SW 1271 (cell line): Measurements from ENCODE around the gene C16orf89.
A peak's percentile ranks its signal among the peaks of the same experiment; 100 is the strongest.

Experiments
- DNase-seq, 2 experiments: peaks; one replicate each; lab custom pipeline; 2025; lab: John Stamatoyannopoulos, UW

C16orf89 gene

DNA sequence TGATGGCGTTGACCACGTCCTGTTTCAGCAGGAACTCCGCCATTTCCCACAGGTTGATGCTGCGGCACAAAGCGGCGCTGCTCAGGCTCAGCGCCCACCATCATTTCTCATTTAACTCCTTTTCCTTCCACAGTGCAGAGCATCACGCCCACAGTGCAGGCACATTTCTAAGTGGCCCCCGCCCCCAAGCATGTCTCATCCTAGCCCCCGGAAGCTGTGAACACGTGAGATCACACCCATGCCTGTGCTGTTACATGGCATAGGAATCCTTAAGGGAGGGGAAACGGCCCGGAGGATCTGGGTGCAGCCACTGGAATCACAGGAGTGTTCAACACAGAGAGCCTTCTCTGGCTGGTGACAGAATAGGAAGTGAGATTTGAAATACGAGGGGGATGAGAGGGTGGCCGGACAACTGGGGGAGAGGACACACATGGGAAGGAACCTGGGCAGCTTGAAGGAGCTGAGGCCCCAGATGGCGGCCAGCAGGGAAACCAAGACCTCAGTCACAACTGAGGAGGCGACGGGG, 36.7 kb downstream of the C16orf89 start:
- no peak for DNase-seq

- DNase-seq: no peak
These were observed 38.1 kb downstream of the C16orf89 start for GRCh38 chr16:5027575-5028235.

DNA sequence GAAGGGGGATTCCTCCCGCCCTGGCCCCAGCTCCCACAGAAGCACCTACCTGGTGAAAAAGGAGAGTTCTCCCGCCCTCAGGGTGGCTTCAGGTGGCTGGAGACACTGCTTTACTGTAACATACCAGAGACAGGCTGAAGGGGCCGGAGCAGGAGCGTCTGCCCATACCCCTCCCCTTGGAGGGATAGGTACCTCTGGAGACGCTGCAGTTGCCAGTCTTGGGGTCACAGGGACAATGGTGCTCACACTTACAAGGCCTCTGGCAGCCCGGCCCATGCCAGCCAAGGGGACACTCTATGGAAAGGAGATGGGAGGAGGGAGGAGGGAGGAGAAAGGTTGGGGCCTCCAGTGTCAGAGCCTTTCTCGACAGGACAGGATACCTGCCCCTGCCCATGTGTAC, 38.7 kb downstream of the C16orf89 start:
- DNase-seq: no peak

DNA sequence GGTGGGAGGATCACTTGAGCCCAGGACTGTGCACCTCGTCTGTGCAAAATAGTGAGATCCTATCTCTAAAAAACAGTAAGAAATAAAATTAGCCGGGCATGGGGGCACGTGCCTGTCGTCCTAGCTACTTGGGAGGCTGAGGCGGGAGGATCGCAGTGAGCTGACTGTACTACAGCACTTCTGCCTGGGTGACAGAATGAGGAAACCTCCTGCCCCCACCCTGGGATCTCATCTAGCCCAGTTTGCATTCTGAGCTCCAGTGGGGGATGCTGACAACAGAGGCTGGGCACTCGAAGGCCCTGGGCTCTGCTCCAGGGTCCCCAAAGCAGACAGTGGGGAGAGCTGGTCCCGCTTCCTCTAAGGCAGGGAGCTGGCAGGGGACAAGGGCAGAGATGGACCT, 39.1 kb downstream of the C16orf89 start:
- DNase-seq: no peak

DNA sequence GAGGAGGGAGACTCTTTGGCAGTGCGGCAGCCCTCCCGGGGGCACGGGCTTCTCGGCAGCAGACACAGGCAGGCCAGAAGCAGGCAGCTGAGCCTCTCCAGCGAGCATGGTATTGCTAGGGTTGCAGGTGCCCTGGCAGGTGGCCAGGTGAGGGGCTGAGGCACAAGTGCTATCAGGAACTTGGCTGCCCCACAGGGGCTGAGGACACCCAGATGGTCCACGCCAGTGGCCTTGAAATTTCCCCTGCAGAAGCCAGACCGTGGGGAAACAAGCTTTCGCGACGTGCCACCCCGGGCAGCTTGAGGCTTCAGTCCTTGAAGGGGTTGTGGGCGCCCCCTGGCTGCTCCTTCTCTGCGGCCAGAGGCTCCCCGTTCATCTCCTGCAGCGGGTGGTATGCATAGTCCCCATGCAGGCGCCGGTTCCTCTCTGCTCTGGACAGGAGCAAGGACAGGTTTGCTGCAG, 40.6 kb downstream of the C16orf89 start:
- DNase-seq: no peak

DNA sequence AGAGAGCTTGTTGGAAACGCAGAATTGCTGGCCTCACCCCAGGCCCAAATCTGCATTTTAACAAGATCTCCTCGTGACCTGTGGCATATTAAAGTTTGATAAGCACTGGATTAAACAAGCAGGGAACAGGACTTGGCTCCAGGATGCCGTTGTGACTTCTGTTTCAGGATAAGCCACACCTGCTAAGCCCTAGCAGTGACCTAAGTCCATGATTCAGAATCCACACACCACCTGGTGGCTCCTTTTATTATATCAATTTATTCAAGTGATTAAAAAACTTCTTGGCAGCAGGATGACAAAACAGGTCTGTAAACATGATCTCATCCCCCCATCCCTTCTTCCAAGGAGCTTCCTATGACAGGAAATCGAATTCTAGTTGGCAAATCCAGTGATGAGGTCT, 41.1 kb downstream of the C16orf89 start:
- DNase-seq: peak in 1 of 2 experiments; percentile 50

GRCh38 chr16:5022521-5022920, 43.2 kb downstream of the C16orf89 start:
- DNase-seq: no peak

- no peak for DNase-seq
These were observed 45.2 kb downstream of the C16orf89 start for GRCh38 chr16:5020551-5020950.

GRCh38 chr16:5019775-5020174, 46.0 kb downstream of the C16orf89 start:
- DNase-seq: no peak

GRCh38 chr16:5018793-5019192, 47.0 kb downstream of the C16orf89 start:
- no peak for DNase-seq

DNA sequence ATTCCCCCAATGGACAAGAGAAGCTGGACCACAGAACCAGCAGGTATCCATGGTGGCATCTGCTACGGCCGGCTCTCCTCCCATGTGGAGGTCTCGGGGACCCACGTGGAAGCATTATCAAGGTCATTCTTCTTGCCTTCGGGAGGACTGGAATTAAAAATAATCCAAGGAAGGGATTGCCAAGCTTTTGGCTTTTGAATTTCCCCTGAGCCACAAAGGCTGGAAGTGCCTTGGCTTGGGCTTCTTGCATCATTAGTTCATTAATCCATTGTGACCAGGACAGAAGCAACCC, 48.1 kb downstream of the C16orf89 start:
- DNase-seq: no peak

DNA sequence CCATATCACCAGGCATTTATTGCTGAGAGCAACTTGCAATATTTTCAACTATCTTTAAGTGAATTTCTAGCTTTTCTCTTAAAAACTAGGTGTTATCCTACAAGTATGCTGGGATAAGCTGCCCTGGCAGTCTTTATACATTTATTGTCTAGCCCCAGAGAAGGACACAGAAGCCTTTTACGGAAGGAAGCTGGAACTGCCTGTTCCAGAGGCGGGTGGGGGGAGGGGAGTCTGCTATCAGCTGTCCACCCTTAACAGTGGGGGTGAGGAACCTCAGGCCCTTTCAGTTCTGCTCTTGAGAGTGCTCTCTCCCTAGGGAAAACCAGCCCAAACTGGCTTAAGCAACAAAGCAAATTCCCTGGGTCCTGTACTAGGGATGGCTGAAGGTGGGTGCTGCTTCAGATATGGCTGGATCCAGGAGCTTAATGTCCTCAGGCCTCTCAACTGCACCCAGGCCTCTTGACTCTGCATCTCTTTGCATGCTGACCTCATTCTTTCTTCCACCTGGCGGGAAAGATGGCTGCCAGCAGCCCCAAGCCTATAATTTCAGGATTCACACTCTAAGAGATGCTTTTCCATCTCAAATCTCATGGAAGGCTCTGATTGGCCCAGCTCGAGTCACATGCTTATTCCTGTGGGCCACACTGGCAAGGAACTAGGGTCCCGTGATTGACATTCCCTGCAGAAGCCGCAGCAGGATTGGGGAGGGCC, 48.6 kb downstream of the C16orf89 start:
- no peak for DNase-seq

- no peak for DNase-seq
These were observed 49.9 kb downstream of the C16orf89 start for GRCh38 chr16:5015887-5016286.

DNA sequence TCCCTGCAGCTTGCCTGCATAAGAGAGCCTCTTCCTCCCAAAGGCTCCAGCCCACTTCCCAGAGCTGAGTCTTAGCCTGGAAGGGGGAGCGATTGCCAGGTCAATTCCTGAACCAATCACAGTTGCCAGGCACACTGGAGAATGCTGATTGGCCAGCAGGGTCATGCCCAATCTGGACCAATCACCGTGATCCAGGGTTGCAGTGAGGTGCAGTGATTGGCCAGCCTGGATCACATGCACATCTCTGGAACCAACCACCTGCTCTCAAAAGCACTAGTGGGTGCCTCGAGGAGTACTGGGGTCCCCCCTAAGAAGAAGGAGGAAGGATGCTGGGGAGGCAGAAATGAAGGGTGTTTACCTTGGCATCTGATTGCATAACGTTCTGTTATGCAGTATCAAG, 50.4 kb downstream of the C16orf89 start:
- DNase-seq: no peak

GRCh38 chr16:5012887-5013286, 52.9 kb downstream of the C16orf89 start:
- DNase-seq: no peak

DNA sequence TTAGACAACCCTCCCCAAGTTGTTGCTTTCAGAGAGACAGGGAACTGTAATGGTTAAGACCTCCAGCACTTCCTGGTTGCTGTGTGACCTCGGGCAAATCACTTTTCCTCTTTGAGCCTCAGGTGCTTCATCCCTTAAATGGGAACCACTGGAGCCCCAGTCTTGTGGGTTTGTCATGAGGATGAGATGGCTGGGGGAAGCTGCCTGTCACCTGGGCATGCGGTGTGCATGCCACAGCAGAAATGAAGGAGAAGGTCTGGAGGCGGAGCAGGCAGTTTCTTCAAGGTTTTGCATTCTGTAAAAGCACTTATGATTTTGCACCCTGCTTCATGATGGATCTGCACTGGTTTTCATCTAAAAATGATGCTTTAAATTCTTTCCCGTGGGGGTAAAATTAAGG, 54.1 kb downstream of the C16orf89 start:
- no peak for DNase-seq

- no peak for DNase-seq
These were observed 55.0 kb downstream of the C16orf89 start for GRCh38 chr16:5010576-5011329.

DNA sequence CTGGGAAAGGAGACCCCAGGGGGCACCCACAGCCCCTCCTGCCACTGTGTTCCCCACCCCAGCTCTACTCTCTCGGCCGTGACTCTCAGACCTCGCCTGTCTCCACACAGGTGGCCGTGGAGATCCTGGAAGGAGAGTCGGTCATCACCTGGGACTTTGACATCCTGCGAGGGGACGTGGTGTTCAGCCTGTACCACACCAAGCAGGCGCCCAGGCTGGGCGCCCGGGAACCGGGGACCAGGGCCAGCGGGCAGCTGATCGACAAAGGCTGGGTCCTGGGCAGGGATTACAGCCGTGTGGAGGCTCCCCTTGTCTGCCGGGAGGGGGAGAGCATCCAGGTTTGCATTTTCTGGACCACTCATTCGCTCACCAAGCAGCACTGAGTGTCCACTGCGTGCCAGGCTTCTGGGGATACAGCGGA, 57.4 kb downstream of the C16orf89 start:
- DNase-seq: no peak

GRCh38 chr16:5007256-5007655, 58.5 kb downstream of the C16orf89 start:
- no peak for DNase-seq

DNA sequence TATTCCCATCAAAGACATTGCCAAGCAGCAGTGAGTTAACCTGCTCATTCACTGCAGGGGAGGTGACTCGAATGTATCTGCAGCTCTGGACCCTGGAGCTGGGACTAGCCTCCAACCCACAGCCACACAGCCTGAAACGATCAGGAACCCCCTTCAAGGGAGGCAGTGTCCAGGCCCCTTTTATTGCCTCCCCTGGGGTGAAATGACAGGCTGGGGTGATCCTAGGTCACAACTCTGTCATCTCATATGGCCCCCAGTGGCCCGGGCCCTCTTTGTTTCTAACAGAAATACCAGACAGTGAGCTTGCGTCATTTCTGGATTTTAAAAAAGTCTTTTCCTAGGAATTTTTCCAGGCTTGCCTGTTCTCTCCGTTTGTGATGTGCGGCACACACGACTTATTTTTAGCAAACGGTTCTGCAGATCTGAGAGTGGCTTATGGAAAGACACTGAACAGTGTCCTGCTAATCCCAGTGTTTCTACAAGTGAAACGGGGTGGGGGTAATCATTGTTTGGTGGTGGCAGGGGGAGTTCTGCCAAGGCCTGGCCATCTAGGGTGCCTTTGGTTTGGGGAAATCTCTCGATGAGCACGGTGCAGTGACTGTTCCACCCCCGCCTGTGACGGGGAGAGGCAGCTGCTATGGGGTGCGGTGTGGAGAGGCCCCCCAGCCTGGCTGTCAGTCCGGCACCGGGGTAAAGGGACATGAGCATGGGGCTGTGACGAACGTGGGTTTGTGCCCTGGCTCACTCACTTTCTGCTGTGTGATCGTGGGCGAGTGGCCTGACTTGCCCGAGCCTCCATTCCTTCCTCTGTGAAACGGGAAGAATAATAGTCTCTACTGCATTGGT, 59.2 kb downstream of the C16orf89 start:
- no peak for DNase-seq

- no peak for DNase-seq
These were observed 59.8 kb downstream of the C16orf89 start for GRCh38 chr16:5005916-5006315.

GRCh38 chr16:5004311-5004710, 61.4 kb downstream of the C16orf89 start:
- no peak for DNase-seq
